ENCODE results near the gene MTMR12. TPM values are rescaled to one million over a fixed set of nuclear protein-coding genes. Genes with fewer than 3 reads are reported as not detected.

The MTMR12 gene
- total and polyA plus RNA-seq, 2 of the 8 experiments (the other 6 are each of a cell fraction or from before 2014, with no cell fraction given) = 19.1 to 59.3 TPM

DNA sequence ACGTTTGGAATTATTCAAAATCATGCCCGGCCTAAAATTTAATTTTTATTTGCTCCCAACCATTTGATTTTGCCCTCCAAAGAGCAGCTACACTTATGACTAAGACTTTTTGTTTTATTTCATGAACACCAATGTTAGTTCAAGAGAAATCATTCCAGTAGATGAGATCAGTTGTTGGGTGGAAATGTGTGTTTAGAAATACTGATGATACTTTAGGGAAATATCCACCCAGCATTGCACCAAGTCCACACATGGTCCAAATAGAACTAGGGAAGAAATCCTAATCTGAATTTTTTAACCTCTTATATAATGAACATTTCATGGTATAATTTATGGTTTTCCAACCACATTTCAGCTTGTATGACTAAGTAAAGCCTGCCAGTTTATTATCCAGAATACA lies 110.3 kb downstream of the MTMR12 start:
- no peaks in the 10 kb centered on the region for H3K27me3 ChIP-seq (replicated peaks in 1 of 4; ENCODE audit: control insufficient read depth in 3 of 4, extremely low read depth in 1 of 4, insufficient read depth in 3 of 4, low read length in 3 of 4)
- TF ChIP-seq POU5F1 (IDR thresholded peaks at IDR 0.05; ENCODE audit: low read depth, low read length) (no peak), EZH2 (IDR thresholded peaks at IDR 0.05; ENCODE audit: low read depth, low read length, severe bottlenecking) (no peak)

More for the DNA sequence above, 110.3 kb downstream of the MTMR12 start:
- WGBS, 2 experiments (ENCODE audit: extremely low coverage in 1 of 2, insufficient coverage in 1 of 2, insufficient read length in 1 of 2, insufficient replicate concordance in 2 of 2, low coverage in 1 of 2, low lambda C conversion rate in 2 of 2, missing lambda C conversion rate in 1 of 2) = 86% methylated on average over 2 of the region's 2 CpGs; no CpG with 5 or more reads in 1 of the 2 experiments
- Histone ChIP-seq H3K4me2 (ENCODE audit: insufficient read depth in 1 of 2, low read depth in 2 of 2, low read length in 2 of 2) (no peak overlapping the region), H3K79me1 (ENCODE audit: low read depth, low read length) (no peaks in the 10 kb centered on the region), H4K91ac (replicated peaks; ENCODE audit: insufficient read length, low read length) (no peak overlapping the region), H4K20me1 (replicated peaks in 1 of 2; ENCODE audit: control insufficient read depth in 1 of 2, insufficient read depth in 2 of 2, low read length in 2 of 2) (no peaks in the 10 kb centered on the region), H3K56ac (replicated peaks; ENCODE audit: insufficient read length, low read depth, low read length) (no peak overlapping the region), H2BK120ac (replicated peaks; ENCODE audit: low read depth, low read length) (no peak overlapping the region), H3K4ac (replicated peaks; ENCODE audit: insufficient read length, low read depth, low read length) (no peak overlapping the region), H2BK5ac (ENCODE audit: low read depth, low read length) (no peak overlapping the region), H3K14ac (ENCODE audit: insufficient read length) (no peak overlapping the region), H3K18ac (ENCODE audit: extremely low read depth, low read length) (no peak overlapping the region), H3K79me2 (ENCODE audit: control insufficient read depth in 1 of 2, insufficient read depth in 2 of 2, low read length in 2 of 2) (no peaks in the 10 kb centered on the region), H3K4me1 (replicated peaks in 1 of 4; ENCODE audit: control insufficient read depth in 3 of 4, insufficient read depth in 4 of 4, low read length in 3 of 4) (no peaks in the 10 kb centered on the region), H3K9me3 (ENCODE audit: insufficient read depth in 2 of 2, low read depth in 1 of 2, low read length in 1 of 2) (peaks cover 3 to 5% of the 10 kb centered on the region in 2 experiments; a peak in 2 of 4 replicates), H4K8ac (ENCODE audit: extremely low read depth, insufficient read depth, low read length) (no peak overlapping the region), H3K27ac (ENCODE audit: low read depth, low read length) (no peak overlapping the region), H2AFZ (ENCODE audit: low read length) (no peak overlapping the region), H4K5ac (ENCODE audit: insufficient read length, low read depth, low read length) (no peak overlapping the region), H2BK15ac (ENCODE audit: low read length) (no peak overlapping the region), H2BK20ac (ENCODE audit: low read length) (no peak overlapping the region), H3K9ac (replicated peaks in 1 of 4; ENCODE audit: extremely low read depth in 1 of 4, low read depth in 3 of 4, low read length in 3 of 4) (no peak overlapping the region), H3K4me3 (ENCODE audit: extremely low read depth in 1 of 4, insufficient read depth in 2 of 4, low read depth in 3 of 4, low read length in 4 of 4) (no peak overlapping the region), H3K36me3 (ENCODE audit: control insufficient read depth in 2 of 4, insufficient read depth in 4 of 4, low read length in 3 of 4) (no peaks in the 10 kb centered on the region), H3K23ac (ENCODE audit: insufficient read length) (no peak overlapping the region), H3K23me2 (ENCODE audit: low read depth, low read length) (no peaks in the 10 kb centered on the region), H2BK12ac (ENCODE audit: low read depth, low read length) (no peak overlapping the region), H2AK5ac (ENCODE audit: low read depth, low read length) (no peak overlapping the region)
- ChIA-PET POLR2A (ENCODE audit: partially characterized antibody) (no interaction called here), CTCF (ENCODE audit: partially characterized antibody) (no interaction called here)
- FAIRE-seq = no peak
- no peak for DNase-seq (ENCODE audit: low read depth in 1 of 2, low spot score in 2 of 2)

All from H1 (cell line).